GM12873 (cell line): ENCODE measurements around the gene HOXD1.

Source experiments
- CTCF ChIP-seq: IDR thresholded peaks from 2 replicates; pipeline ENCODE4 v1.5.1; 2012; ENCODE audit warnings: low read depth, mild to moderate bottlenecking, moderate library complexity, low read length, control low read depth; ENCODE audit not compliant: insufficient read depth; ENCODE audit errors: missing control alignments

Gene HOXD1

DNA sequence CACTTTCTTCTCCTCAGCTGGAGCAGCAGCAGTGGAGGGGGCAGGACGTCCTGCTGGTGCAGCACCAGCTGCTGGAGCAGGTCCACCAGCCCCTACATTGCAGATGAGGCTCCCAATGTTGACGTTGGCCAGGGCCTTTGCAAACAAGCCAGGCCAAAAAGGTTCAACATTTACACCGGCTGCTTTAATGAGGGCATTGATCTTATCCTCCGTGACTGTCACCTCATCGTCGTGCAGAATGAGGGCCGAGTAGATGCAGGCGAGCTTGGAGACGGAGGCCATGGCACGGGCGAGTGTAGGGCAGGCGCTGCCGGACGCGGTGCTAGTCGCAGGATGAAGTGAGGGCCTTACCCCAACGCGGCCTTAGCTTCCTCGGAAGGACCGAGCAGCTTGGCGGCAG, 12.5 kb downstream of the HOXD1 start:
- no peak for TF ChIP-seq CTCF

- no peak for TF ChIP-seq CTCF
These were observed 14.0 kb downstream of the HOXD1 start for GRCh38 chr2:176202491-176202890.

GRCh38 chr2:176205126-176205525, 16.7 kb downstream of the HOXD1 start:
- TF ChIP-seq CTCF: no peak

DNA sequence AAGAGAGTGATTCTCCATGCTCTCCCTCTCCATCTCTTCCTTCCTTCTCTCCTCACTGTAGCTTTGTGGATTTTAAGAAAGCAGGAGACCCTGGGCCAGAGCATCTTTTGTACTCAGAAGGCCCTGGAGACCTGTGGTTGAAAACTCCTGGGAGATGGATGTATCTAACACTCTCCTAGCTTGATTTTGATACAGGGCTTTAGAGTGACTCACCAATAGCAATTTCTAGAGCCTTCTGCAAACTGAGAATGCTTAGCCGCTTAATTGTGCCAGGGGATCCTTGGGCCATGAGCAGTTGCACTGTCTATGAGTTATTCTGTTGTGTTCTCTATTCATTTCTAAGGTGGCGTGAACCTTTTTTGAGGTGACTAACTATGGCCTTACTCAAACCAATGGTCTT, 17.7 kb downstream of the HOXD1 start:
- TF ChIP-seq CTCF: no peak

DNA sequence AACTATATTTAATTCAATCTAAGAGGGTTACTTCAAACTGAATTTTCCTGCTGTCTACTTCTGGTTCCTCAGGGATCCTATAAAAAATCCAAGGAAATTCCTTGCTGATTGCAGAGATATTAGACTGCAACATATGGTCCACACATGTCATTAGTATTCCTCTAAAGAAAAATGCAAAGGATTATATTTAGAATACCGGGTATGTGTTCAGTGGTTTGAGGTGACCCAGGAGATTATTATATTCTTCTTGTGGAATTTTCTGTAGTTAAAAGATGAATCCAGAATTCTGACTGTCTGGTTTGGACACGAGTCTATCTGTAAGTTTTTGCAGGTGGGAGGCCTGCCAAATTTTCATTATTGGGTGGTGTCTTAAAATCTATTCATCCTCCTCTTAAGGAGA, 18.2 kb downstream of the HOXD1 start:
- TF ChIP-seq CTCF: no peak

GRCh38 chr2:176211110-176211509, 22.6 kb downstream of the HOXD1 start:
- no peak for TF ChIP-seq CTCF

DNA sequence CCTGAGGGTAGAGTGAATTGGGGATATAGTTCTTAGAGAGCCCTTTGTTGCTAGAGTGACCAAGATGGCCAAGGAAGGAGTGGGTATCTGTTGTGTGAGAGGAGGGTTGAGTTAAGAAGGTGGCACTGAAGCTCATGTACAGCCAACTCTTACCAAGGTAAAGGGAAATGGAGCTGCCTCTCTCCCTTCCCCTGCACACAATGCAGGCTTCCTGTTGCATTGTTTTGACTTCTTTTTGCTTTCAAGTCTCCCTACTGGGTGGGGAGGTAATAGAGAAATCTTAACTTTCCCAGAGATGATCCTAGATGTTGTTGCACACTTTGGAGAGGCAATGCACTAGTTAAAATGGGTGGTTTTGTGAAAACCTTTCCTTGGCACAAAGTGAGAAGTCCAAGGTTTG, 23.8 kb downstream of the HOXD1 start:
- no peak for TF ChIP-seq CTCF

DNA sequence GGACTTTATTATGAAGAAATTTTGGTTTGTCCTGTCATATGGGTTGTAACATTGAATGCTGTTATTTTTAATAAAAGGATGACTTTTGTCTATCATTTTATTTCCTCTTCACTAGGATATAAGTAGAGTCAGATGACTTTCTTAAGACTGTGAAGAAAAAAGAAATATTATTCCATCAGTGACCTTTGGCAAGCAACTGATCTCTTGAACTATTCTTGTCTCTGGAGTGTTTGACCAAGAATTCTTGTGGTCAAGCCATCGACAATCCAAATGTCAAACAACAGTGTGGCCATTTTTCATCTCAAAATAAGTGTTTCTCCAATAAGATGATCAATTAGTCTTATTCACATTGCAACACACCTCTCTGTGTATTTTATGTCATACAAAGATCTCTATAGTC, 24.9 kb downstream of the HOXD1 start:
- no peak for TF ChIP-seq CTCF
